HepG2 (cell line): ENCODE results near the gene ISG20. TPM values are rescaled to one million over a fixed set of nuclear protein-coding genes. Genes with fewer than 3 reads are reported as not detected.

Experiments used
- BORCS8-MEF2B ChIP-seq: sonication (generic); formaldehyde crosslinking; IDR thresholded peaks from 2 replicates; pipeline ENCODE4 v1.8.0; 2022; ENCODE audit warnings: mild to moderate bottlenecking, missing genetic modification reagents
- FOSL2 ChIP-seq: sonication (generic); formaldehyde crosslinking; IDR thresholded peaks from 2 replicates; pipeline ENCODE4 v1.4.0; 2020; ENCODE audit warnings: missing genetic modification reagents
- FOXC1 ChIP-seq: sonication (generic); formaldehyde crosslinking; IDR thresholded peaks from 2 replicates; pipeline ENCODE4 v1.8.0; 2022; ENCODE audit warnings: mild to moderate bottlenecking, missing genetic modification reagents, borderline replicate concordance
- GATAD1 ChIP-seq: IDR thresholded peaks from 2 replicates; pipeline ENCODE4 v1.6.1; 2016; ENCODE audit warnings: missing genetic modification reagents, missing compliant biosample characterization
- HDAC6 ChIP-seq: fragments of 200-600 bp; sonication (generic); IDR thresholded peaks from 2 replicates; pipeline ENCODE4 v1.7.0; 2017; ENCODE audit warnings: mild to moderate bottlenecking, antibody characterized with exemption, low read length, low read depth
- IRX3 ChIP-seq: sonication (generic); formaldehyde crosslinking; IDR thresholded peaks from 2 replicates; pipeline ENCODE4 v1.8.1; 2023; ENCODE audit warnings: mild to moderate bottlenecking, low read depth, missing genetic modification reagents, borderline replicate concordance
- MED1 ChIP-seq: sonication (generic); formaldehyde crosslinking; IDR thresholded peaks from 2 replicates; pipeline ENCODE4 v1.4.0; 2020; ENCODE audit warnings: missing genetic modification reagents
- NR0B2 ChIP-seq: sonication (generic); formaldehyde crosslinking; IDR thresholded peaks from 2 replicates; pipeline ENCODE4 v1.4.0; 2020; ENCODE audit warnings: mild to moderate bottlenecking, missing genetic modification reagents
- NR1H2 ChIP-seq: sonication (generic); formaldehyde crosslinking; IDR thresholded peaks from 2 replicates; pipeline ENCODE4 v1.8.1; 2022; ENCODE audit warnings: low read depth, missing genetic modification reagents, borderline replicate concordance
- REPIN1 ChIP-seq: sonication (generic); formaldehyde crosslinking; IDR thresholded peaks from 2 replicates; pipeline ENCODE4 v1.8.0; 2022; ENCODE audit warnings: missing genetic modification reagents, low read depth, mild to moderate bottlenecking, borderline replicate concordance
- SALL1 ChIP-seq: sonication (generic); formaldehyde crosslinking; IDR thresholded peaks from 2 replicates; pipeline ENCODE4 v1.8.0; 2022; ENCODE audit warnings: mild to moderate bottlenecking, missing genetic modification reagents
- SIX4 ChIP-seq: sonication (generic); formaldehyde crosslinking; IDR thresholded peaks from 2 replicates; pipeline ENCODE4 v1.4.0; 2020; ENCODE audit warnings: missing genetic modification reagents
- SOX6 ChIP-seq, 2 experiments: fragments of 450-650 bp in 1 of 2; sonication (generic) in 1 of 2; formaldehyde crosslinking in 1 of 2; IDR thresholded peaks; 2 replicates each; pipeline versions ENCODE4 v1.4.0 to v1.6.1; 2017 to 2020; ENCODE audit warnings: antibody characterized with exemption in 1 of 2, mild to moderate bottlenecking in 1 of 2, missing genetic modification reagents in 1 of 2
- SRY ChIP-seq: sonication (generic); formaldehyde crosslinking; IDR thresholded peaks from 2 replicates; pipeline ENCODE4 v1.8.0; 2022; ENCODE audit warnings: mild to moderate bottlenecking, missing genetic modification reagents
- THAP7 ChIP-seq: sonication (generic); formaldehyde crosslinking; IDR thresholded peaks from 2 replicates; pipeline ENCODE4 v1.8.1; 2023; ENCODE audit warnings: mild to moderate bottlenecking, missing genetic modification reagents
- ZBTB26 ChIP-seq: IDR thresholded peaks from 2 replicates; pipeline ENCODE4 v1.6.1; 2016; ENCODE audit warnings: missing compliant biosample characterization, missing genetic modification reagents, borderline replicate concordance
- ZFP37 ChIP-seq: sonication (generic); formaldehyde crosslinking; IDR thresholded peaks from 2 replicates; pipeline ENCODE4 v1.4.0; 2020; ENCODE audit warnings: missing genetic modification reagents, borderline replicate concordance
- ZHX1 ChIP-seq: sonication (generic); formaldehyde crosslinking; IDR thresholded peaks from 2 replicates; pipeline ENCODE4 v1.8.1; 2022; ENCODE audit warnings: low read depth, mild to moderate bottlenecking, missing genetic modification reagents
- ZNF326 ChIP-seq: sonication (generic); formaldehyde crosslinking; IDR thresholded peaks from 2 replicates; pipeline ENCODE4 v1.4.0; 2020; ENCODE audit warnings: missing genetic modification reagents, borderline replicate concordance
- ZNF331 ChIP-seq: sonication (generic); formaldehyde crosslinking; IDR thresholded peaks from 2 replicates; pipeline ENCODE4 v1.4.0; 2020; ENCODE audit warnings: missing genetic modification reagents
- ZNF557 ChIP-seq: sonication (generic); formaldehyde crosslinking; IDR thresholded peaks from 2 replicates; pipeline ENCODE4 v1.4.0; 2020; ENCODE audit warnings: missing genetic modification reagents
- ZNF577 ChIP-seq: sonication (generic); formaldehyde crosslinking; IDR thresholded peaks from 2 replicates; pipeline ENCODE4 v1.4.0; 2020; ENCODE audit warnings: mild to moderate bottlenecking, low read depth, missing genetic modification reagents, borderline replicate concordance
- polyA plus RNA-seq, 8 experiments: library from polyadenylated mRNA; depleted of rRNA in 3 of 8; stranded (reverse) in 7 of 8; unstranded in 1 of 8; fragments of >200 nt; fragmentation: Illumina TruSeq in 4 of 8; extraction: Trizol in 4 of 8; gene quantifications; 2 replicates each; pipeline versions ENCODE4 v1.2.1 to v1.2.3, GENCODE V29; 2011 to 2016; ENCODE audit warnings: low read depth in 4 of 8, missing spikeins in 1 of 8, mixed read lengths in 1 of 8; ENCODE audit not compliant: insufficient read depth in 1 of 8
- total RNA-seq, 5 experiments: library from RNA; depleted of rRNA; stranded (reverse); fragments of >200 nt; fragmentation: Illumina TruSeq; extraction: Trizol; gene quantifications; 2 replicates each; pipeline ENCODE4 v1.2.3, GENCODE V29; 2016; ENCODE audit warnings: low read depth in 1 of 5

ISG20 gene
- total and polyA plus RNA-seq, 2 of the 13 experiments (the other 11 are each of a cell fraction or from before 2014, with no cell fraction given), result 6.3 to 31.5 TPM

GRCh38 chr15:88605189-88606069 is 33.4 kb upstream of the ISG20 start (continued):
- TF ChIP-seq FOXC1 (CRISPR knock-in tag) (peak; percentile 35; the same call in 1 of the 2 replicates), THAP7 (CRISPR knock-in tag) (0 out of 2 replicates have a peak, but pooled peaks have one; percentile 29), ZBTB26 (0 out of 2 replicates have a peak, but pooled peaks have one; percentile 58), SIX4 (CRISPR knock-in tag) (0 out of 2 replicates have a peak, but pooled peaks have one; percentile 30), REPIN1 (peak; percentile 49; the same call in 1 of the 2 replicates), SRY (CRISPR knock-in tag) (0 out of 2 replicates have a peak, but pooled peaks have one; percentile 61), MED1 (no peak), ZNF326 (CRISPR knock-in tag) (no peak), NR1H2 (CRISPR knock-in tag) (0 out of 2 replicates have a peak, but pooled peaks have one; percentile 33), SALL1 (CRISPR knock-in tag) (peak; percentile 82), ZNF557 (CRISPR knock-in tag) (0 out of 2 replicates have a peak, but pooled peaks have one; percentile 24), BORCS8-MEF2B (CRISPR knock-in tag) (peak; percentile 66; the same call in 1 of the 2 replicates), NR0B2 (peak; percentile 87), ZNF331 (peak; percentile 64; the same call in 1 of the 2 replicates), GATAD1 (CRISPR knock-in tag) (0 out of 2 replicates have a peak, but pooled peaks have one; percentile 22), ZHX1 (no peak), FOSL2 (CRISPR knock-in tag) (peak; percentile 25; the same call in 1 of the 2 replicates), ZNF577 (CRISPR knock-in tag) (no peak), IRX3 (CRISPR knock-in tag) (0 out of 2 replicates have a peak, but pooled peaks have one; percentile 49), SOX6 (IDR thresholded peaks at IDR 0.05) (no peak), SOX6 (CRISPR knock-in tag; IDR thresholded peaks at IDR 0.05) (0 out of 2 replicates have a peak, but pooled peaks have one; percentile 19), HDAC6 (no peak), ZFP37 (CRISPR knock-in tag) (peak; percentile 53; the same call in 1 of the 2 replicates)
